NT2/D1 (cell line): Measurements from ENCODE around the gene RAD52.

Experiments used
- SUZ12 ChIP-seq: IDR thresholded peaks from 2 replicates; pipeline ENCODE4 v1.6.1; 2011; ENCODE audit not compliant: insufficient read length, insufficient read depth; ENCODE audit errors: extremely low read depth
- ZNF274 ChIP-seq: IDR thresholded peaks from 2 replicates; pipeline ENCODE4 v1.6.1; 2011; ENCODE audit warnings: mild to moderate bottlenecking, low read depth, low read length

DNA sequence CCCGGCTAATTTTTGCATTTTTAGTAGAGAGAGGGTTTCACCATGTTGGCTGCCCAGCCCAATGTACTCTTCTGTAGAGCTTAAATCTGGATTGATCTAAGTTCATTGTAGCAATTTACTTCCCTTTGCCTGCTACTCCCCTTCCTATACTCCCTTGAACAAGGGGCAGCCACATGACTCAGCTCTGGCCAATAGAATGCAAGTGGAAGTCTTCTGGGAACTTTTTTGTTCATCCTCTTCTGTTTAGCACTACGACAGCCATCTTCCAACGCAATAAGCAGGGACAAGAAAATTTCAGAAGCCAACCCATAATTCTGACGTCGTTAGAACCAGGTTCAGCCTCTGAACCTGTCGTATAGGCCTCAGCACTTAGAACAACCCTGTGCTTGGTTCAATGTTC, 6.4 kb upstream of the RAD52 start:
- TF ChIP-seq ZNF274 (no peak), SUZ12 (no peak)
